GM18520 (cell line): ENCODE measurements around the gene CCDC47.

ENCODE experiments used
- ATAC-seq: cut with Tn5 transposase; IDR thresholded peaks from one replicate; pipeline ENCODE4 v1.9.1; 2021; ENCODE audit not compliant: unreplicated experiment

The CCDC47 gene

DNA sequence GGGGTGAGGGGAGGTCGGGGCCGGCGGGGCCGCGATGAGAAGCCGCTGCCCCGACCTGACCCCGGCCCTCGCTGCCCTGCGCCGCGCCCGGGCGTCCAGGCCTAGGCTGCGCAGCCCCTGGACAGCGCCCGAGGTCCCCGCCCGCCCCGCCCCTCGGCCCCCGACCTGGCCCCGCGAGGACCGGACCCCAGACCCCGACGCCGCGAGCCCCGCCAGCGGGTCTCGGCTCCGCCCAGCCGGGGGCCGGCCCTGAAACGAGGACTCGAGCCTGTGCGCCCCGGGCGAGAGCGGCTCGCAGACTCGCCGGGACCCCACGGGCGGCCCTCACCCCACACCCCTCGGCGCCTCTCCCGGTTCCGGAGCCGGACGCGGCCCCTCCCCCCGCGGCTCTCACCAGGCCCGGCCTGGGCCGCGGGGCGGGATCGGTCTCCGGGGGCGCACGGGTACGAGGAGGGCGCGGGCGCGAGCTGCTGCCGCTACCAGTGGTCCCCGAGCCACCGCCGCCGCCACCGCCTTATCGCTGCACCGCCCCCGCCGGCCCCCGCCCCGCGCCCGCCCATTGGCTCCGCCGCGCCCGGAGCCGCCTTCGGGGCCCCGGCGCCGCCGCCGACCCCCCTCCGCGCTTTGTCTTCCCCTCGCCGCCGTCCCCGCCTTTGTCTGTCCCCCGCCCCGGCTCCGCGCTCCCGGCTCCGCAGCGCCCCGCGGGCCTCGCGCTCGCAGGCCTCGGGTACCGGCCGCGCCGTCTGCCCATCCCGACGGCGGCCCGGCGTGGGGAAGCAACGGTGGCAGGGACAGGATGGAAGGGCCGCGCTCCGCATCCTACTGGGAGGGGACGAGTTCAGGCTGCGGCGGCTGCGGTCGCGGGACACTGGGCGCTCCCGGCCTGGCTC lies 73.5 kb downstream of the CCDC47 start, which contains the start of gene LIMD2:
Gene LIMD2 (minus strand): TSS at position 488 of the 890 bp plus-strand sequence. CDS start 827 bp downstream, outside the sequence.
- no peak for ATAC-seq

DNA sequence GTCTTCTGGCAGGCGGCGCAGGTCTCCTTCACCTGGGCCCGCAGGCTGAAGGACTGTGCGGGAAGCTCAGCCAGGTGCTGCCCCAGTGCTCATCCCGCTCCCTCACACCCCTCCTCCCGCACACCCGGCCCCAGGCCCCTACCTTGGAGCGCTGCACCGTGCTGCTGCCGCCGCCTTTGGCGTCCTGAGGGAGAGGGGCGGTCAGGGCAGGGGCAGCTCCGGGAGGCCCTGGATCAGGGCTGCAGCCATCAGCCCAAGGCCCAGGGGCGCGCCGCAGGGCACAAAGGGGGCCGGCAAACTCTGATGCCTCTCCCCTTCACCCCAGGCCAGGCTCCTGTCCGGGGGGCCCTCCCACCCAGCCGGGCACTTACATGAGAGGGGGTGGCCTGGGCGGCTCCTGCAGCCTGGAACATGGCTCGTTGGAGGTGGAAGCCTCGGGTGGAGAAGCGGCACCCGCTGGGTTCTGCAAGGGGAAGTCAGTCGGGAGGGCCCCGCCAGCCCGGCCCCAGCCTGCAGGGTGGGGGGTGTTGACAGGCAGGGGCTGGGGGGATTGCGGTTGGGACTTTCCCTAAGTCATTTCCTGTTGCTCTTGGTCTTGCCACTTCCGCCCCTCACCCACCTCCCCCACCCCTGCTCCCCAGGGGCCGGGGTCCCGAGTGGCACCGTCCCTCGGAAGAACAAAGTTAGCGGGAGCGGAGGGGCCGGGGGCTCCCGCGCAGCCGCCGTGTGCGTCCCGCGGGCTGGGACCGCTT lies 74.3 kb downstream of the CCDC47 start:
- ATAC-seq = no peak

DNA sequence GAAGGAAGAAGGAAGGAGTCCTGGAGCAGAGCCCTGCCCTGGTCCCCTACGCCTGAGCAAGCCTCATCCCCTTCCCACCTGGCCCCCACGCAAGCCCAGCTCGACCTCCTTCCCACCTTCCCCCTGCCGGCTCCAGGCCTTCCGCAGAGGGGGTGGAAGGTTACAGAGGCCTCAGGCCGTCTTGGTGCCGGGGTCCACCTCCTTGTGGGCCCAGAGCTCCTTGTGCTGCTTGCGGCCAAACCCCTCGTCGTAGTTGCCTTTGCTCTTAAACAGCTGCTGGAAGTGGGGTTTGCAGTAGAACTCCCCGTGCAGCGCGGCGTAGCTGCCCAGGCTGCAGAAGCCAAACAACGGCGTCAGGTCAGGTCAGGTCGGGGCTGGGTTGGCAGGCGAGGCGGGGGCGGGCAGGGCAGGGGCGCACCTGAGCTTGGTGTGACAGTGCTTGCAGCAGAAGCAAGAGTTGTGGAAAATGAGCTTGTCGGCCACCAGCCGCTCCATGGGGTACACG lies 75.0 kb downstream of the CCDC47 start:
- no peak for ATAC-seq

DNA sequence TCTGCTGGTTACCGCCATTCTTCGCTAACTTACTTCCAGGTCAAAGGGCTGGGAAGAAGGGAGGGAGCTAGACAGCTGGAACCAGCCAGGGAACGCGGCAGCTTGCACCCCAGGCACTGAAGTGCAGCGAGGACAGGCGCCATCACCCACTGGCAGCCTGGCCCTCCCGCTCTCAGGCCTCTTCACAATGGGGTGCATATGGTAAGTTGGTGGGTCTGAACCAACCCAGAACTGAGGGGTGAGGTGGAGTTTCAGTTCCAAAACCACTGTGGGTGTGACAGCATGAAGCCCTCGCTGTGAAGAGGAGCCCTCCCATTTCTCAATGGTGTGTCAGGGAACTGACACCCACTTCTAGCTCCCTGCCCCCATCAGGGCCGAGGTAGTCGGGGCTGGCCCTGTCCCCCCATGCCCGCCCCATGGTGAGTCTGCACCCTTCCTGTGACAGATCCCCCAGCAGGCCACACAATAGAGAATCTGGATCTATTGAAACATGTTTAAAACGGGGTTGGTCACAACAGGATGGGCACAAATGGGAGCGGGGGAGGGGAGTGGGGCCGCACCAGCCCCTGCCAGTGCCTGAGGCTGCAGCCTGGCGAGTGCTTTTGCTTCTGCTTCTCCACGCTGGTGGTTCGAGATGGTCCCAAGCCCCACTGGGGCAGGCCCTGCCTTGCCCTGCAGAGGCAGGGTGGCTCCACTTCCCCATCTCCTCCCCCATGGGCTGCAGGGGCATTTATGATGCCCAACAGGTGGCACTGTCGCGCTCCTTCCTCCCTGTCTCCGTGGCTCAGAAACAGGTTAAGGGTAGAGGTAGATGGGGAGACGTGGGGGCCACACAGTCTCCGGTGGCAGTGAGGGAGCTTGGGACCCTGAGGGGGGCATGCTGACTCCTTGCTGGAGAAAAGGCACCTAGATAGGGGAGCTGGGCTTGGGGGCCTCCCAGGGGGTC lies 75.8 kb downstream of the CCDC47 start:
- ATAC-seq = peak; percentile 26

DNA sequence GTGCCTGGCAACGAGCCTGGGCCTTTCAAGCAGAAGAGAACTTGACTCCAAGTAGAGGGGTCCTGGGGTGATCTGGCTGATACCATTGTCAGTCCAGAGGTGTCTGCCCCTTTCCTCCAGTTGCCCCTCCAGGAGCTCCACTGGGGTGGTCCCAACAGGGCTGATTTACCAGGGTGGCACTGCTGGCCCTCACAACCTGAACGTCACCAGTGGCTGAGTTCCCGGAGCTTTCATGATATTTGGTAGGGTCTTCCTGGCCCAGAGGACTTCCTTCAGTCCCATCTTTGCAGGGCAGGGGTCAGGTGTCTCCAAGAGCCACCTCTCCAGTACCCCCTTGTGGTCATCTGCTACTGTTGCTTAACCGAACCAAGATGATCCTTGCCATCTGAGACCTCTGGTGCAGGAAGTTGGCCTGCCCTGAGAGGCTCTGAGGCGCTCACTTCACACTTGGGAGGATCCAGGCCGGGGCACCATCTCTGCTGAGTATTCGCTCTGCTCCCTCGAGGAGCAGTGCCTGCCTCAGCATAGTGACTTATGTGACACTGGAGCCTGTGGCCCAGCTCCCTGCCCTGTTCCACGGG lies 76.9 kb downstream of the CCDC47 start:
- no peak for ATAC-seq

DNA sequence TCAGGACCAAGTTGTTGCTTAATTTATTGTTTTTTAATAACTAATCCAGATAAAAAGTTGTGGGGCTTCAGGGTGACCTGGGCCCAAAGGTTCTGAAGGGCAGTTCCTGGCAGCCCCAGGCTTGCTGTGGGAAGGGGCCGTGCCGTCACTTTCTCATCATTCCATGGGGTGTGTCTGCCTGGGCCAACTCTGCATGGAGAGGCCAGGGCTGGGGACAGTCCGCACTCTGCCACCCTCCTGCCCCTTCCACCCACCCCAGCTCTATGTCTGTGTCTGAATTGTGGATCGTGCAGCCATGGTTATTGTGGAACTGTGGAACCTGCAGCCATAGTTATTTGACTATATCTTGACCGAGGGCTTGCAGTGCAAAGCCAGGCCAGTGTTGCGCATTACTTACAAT lies 77.5 kb downstream of the CCDC47 start:
- no peak for ATAC-seq
